ENCODE data around the gene GULP1. TPM values are rescaled to one million over a fixed set of nuclear protein-coding genes. Genes with fewer than 3 reads are reported as not detected.

GULP1 gene
- total RNA-seq, 1 donor from 2014 or later, result 49.0 TPM

DNA sequence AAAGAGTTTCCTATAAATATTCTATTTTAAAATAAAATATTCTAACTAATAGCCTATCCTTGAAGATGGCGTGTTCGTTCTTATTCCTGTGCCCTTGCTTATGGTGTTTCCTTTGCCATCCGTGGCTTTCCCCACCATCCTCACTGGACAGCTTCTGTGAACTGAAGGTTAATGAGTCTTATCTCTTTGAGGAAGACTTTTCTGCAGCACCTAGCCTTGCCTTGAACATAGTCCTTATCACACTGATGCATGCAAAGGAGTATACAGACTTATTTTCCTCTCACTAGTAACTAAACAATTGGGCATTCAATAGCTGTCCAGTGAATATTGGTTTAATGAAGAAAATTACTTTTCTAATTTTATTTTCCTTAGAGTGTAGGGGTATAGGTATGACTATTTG lies 88.1 kb downstream of the GULP1 start:
- Mint-ChIP-seq H3K4me1 (ENCODE audit: unreplicated experiment) (peaks cover 6% of the 10 kb centered on the region), H3K27me3 (no peaks in the 10 kb centered on the region), H3K4me3 (no peak overlapping the region), H3K9me3 (peaks cover 7% of the 10 kb centered on the region), H3K36me3 (peaks cover 19% of the 10 kb centered on the region), H3K27ac (no peak overlapping the region)
- TF ChIP-seq, protein P1, sequence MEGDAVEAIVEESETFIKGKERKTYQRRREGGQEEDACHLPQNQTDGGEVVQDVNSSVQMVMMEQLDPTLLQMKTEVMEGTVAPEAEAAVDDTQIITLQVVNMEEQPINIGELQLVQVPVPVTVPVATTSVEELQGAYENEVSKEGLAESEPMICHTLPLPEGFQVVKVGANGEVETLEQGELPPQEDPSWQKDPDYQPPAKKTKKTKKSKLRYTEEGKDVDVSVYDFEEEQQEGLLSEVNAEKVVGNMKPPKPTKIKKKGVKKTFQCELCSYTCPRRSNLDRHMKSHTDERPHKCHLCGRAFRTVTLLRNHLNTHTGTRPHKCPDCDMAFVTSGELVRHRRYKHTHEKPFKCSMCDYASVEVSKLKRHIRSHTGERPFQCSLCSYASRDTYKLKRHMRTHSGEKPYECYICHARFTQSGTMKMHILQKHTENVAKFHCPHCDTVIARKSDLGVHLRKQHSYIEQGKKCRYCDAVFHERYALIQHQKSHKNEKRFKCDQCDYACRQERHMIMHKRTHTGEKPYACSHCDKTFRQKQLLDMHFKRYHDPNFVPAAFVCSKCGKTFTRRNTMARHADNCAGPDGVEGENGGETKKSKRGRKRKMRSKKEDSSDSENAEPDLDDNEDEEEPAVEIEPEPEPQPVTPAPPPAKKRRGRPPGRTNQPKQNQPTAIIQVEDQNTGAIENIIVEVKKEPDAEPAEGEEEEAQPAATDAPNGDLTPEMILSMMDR (conservative IDR thresholded peaks at IDR 0.05), result no peak
- no peak for DNase-seq (ENCODE audit: extremely low spot score, unreplicated experiment)

DNA sequence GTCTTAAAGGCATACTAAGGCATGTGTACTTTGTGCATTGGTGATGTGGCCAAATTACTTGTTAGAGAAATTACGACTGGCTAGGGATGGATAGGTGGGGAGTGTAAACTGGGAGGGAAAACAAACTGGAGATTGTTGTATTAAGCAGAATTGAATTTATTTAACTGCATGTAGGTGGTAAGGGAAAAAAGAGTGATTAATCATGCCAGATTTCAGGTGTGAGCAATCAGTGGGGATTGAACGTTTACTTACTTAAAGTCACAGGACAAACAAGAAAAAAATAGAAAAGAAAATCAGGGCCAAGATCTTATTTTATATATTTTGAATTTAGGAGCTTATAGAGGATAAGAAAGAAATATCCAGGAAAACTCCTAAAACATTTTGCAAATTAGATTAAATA lies 88.6 kb downstream of the GULP1 start:
- Mint-ChIP-seq H3K9me3 (peaks cover 7% of the 10 kb centered on the region), H3K4me1 (ENCODE audit: unreplicated experiment) (peaks cover 6% of the 10 kb centered on the region), H3K27ac (no peak overlapping the region), H3K27me3 (no peaks in the 10 kb centered on the region), H3K36me3 (peaks cover 22% of the 10 kb centered on the region), H3K4me3 (no peak overlapping the region)
- TF ChIP-seq, protein P1 (conservative IDR thresholded peaks at IDR 0.05), result no peak
- DNase-seq (ENCODE audit: extremely low spot score, unreplicated experiment), result no peak

DNA sequence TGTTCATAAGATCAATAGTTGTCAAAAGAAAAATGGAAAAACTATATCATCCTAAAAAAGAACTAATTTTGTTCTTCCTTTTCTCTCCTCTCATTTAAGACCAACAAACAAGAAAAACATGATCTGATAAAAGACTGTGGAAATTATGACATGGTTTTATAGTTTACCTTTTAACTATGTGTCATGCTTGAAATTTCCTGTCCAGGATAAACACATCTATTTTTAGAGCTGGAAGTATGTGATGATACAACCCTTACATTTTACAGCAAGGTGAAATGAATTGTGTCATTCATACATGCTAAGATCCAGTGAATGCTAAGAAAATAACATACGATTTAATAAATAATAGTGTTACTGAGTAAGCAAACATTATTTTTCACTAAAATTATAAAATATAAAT lies 89.9 kb downstream of the GULP1 start:
- TF ChIP-seq, protein P1 (conservative IDR thresholded peaks at IDR 0.05), result no peak
- H3K4me3 Mint-ChIP-seq, result no peak overlapping the region
- H3K27me3 Mint-ChIP-seq, result no peaks in the 10 kb centered on the region
- DNase-seq (ENCODE audit: extremely low spot score, unreplicated experiment), result no peak
- peaks cover 14% of the 10 kb centered on the region for H3K9me3 Mint-ChIP-seq
- peaks cover 6% of the 10 kb centered on the region for H3K4me1 Mint-ChIP-seq (ENCODE audit: unreplicated experiment)
- no peak overlapping the region for H3K27ac Mint-ChIP-seq
- H3K36me3 Mint-ChIP-seq, result peaks cover 31% of the 10 kb centered on the region

DNA sequence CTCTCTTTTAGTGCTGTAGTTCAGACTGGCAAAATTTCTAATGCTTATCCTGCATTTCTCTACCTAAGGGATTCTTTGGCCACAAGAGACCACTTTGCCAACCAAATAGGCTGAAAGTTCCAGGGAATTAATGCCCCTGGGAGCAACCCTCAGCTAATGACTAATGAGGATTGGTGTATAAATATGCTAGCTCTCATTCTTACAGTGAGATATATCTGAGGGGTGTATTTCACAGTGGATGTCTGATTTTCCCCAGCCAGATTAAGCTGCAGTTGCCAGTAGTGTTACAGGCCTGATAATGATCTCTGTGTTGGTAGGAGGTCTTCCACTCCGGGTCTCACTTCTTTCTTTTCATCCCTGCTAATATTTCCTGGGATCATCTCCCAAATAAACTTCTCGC lies 90.4 kb downstream of the GULP1 start:
- no peak overlapping the region for H3K4me3 Mint-ChIP-seq
- H3K27ac Mint-ChIP-seq, result no peak overlapping the region
- H3K4me1 Mint-ChIP-seq (ENCODE audit: unreplicated experiment), result peaks cover 6% of the 10 kb centered on the region
- no peaks in the 10 kb centered on the region for H3K27me3 Mint-ChIP-seq
- peaks cover 14% of the 10 kb centered on the region for H3K9me3 Mint-ChIP-seq
- TF ChIP-seq, protein P1 (conservative IDR thresholded peaks at IDR 0.05), result no peak
- no peak for DNase-seq (ENCODE audit: extremely low spot score, unreplicated experiment)
- H3K36me3 Mint-ChIP-seq, result peaks cover 31% of the 10 kb centered on the region

DNA sequence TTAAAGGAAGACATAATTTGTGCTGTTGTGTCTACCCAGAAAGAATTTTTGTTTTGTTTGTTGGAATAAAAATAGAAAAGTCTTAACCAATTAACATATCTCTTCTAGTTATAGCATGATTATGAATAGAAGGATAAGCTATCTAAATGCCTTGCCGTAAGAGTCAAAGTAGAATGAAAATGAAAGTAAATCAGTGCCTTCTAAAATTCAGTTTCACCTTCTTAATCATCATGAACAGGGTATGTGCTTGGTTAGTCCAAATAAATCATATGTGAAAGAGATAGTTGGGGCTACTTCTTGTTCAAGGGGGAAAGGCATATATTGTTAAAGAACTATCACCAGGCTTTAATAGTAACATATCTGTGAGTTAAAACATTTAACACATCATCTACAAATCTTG lies 91.5 kb downstream of the GULP1 start:
- Mint-ChIP-seq H3K36me3 (peaks cover 34% of the 10 kb centered on the region), H3K9me3 (peaks cover 14% of the 10 kb centered on the region), H3K4me1 (ENCODE audit: unreplicated experiment) (peaks cover 6% of the 10 kb centered on the region), H3K4me3 (no peak overlapping the region), H3K27ac (no peak overlapping the region), H3K27me3 (no peaks in the 10 kb centered on the region)
- TF ChIP-seq, protein P1 (conservative IDR thresholded peaks at IDR 0.05), result no peak
- no peak for DNase-seq (ENCODE audit: extremely low spot score, unreplicated experiment)

DNA sequence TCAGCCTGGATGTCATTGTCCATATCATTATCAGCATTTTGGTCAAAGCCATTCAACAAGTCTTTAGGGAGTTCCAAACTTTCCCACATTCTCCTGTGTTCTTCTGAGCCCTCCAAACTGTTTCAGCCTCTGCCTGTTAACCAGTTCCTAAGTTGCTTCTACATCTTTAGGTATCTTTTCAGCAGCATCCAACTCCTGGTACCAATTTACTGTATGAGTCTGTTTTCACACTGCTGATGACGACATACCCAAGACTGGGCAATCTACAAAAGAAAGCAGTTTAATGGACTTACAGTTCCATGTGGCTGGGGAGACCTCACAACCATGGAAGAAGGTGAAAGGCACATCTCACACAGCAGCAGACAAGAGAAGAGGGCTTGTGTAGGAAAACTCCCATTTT lies 94.2 kb downstream of the GULP1 start:
- no peak overlapping the region for H3K4me3 Mint-ChIP-seq
- no peak overlapping the region for H3K27ac Mint-ChIP-seq
- peaks cover 6% of the 10 kb centered on the region for H3K4me1 Mint-ChIP-seq (ENCODE audit: unreplicated experiment)
- H3K9me3 Mint-ChIP-seq, result peaks cover 14% of the 10 kb centered on the region
- peaks cover 41% of the 10 kb centered on the region for H3K36me3 Mint-ChIP-seq
- TF ChIP-seq, protein P1 (conservative IDR thresholded peaks at IDR 0.05), result no peak
- DNase-seq (ENCODE audit: extremely low spot score, unreplicated experiment), result no peak
- no peaks in the 10 kb centered on the region for H3K27me3 Mint-ChIP-seq

Data from type B pancreatic cell (in vitro differentiated cells).